Epithelial cell of proximal tubule (primary cell): ENCODE data around the gene KCTD10. TPM values are rescaled to one million over a fixed set of nuclear protein-coding genes. Genes with fewer than 3 reads are reported as not detected.

Experiments
- DNase-seq: peaks from one replicate; pipeline ENCODE4 v3.0.0-alpha.2; 2011; ENCODE audit warnings: low read depth
- H3K4me3 ChIP-seq: 2 replicates; pipeline ENCODE4 v1.5.1; 2011; ENCODE audit warnings: low read depth, mild to moderate bottlenecking, low read length
- CTCF ChIP-seq: conservative IDR thresholded peaks from 2 replicates; pipeline ENCODE4 v1.5.1; 2012; ENCODE audit warnings: low read depth, mild to moderate bottlenecking, low read length
- total RNA-seq: library from RNA; depleted of rRNA; stranded (reverse); fragments of >200 nt; gene quantifications from 2 replicates; pipeline ENCODE4 v1.2.3, GENCODE V29; 2015

Gene KCTD10
- total RNA-seq, 1 donor from 2014 or later = 43.8 TPM

DNA sequence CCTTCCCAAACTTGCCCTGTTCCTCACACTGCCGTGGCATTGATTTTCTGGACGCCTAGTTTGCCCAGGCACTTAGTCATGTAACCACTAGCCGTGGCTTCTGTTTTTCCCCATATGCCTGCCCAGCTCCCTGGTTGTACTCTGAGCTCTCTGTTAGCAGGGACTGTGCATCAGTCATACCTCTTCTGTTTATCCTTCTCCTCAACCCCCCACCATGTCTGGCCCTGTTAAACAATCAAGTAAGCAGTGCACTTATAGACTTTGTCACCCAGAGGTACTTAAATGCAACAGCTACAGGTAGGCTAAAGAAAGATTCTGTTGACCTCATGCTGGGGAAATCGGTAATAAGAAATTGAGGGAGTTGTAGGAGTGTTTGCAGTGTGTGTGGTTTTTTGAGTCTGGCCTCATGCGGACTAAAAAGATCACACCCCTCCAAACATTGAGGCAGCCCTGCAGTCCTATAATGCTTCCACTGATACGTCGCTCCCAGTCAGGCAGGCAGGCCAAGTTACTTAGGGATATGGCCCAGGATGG, 17.3 kb upstream of the KCTD10 start:
- no peak overlapping the region for H3K4me3 ChIP-seq
- no peak for TF ChIP-seq CTCF
- DNase-seq = no peak

DNA sequence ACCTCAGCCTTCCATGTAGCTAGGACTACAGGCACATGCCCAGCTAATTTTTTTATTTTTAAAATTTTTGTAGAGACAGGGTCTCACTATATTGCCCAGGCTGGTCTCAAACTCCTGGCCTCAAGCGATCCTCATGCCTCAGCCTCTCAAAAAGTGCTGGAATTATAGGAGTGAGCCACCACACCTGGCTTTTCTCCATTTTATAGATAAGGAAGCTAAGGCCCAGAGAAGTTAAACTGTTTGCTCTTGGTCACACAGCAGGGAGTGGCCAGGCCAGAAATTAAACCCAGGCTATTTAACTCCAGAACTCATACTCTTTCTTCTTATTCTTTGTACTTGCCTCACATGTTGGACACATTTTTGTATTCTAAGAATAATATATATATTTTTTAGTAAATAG, 16.8 kb upstream of the KCTD10 start:
- H3K4me3 ChIP-seq = no peak overlapping the region
- DNase-seq = no peak
- no peak for TF ChIP-seq CTCF

DNA sequence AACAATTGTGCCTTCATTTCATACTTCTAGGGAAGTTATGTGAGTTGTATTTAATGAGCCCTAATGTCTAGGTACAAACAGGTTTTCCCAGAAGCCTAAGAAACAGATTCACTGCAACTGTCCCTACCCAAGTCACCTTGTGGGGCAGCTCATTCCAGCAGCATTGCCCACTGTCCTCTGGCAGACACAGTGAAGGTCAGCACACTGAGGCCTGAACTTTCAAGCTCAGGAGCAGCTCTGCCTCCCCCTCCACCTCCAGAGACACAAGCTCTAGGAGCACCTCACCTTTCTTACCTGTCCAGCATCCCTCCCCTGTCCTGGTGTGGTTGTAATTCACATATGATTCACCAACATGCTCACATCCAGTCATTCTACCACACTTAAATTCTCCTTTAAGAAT, 16.0 kb upstream of the KCTD10 start:
- DNase-seq = no peak
- TF ChIP-seq CTCF = no peak
- no peak overlapping the region for H3K4me3 ChIP-seq

DNA sequence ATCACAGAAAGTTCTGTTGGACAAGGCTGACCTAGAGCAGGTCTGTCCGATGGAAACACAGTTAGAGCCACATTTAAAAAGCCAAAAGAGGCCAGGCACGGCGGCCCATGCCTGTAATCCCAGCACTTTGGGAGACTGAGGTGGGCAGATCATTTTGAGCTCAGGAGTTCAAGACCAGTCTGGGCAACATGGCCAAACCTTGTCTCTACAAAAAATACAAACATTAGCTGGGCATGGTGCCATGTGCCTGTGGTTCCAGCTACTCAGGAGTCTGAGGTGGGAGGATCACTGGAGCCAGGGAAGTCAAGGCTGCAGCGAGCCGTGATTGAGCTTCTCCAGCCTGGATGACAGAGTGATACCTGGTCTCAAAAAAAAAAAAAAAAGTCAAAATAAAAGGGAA, 15.3 kb upstream of the KCTD10 start:
- DNase-seq = no peak
- no peak overlapping the region for H3K4me3 ChIP-seq
- no peak for TF ChIP-seq CTCF

- H3K4me3 ChIP-seq = no peak overlapping the region
- TF ChIP-seq CTCF = no peak
- no peak for DNase-seq
These were observed 14.6 kb upstream of the KCTD10 start for GRCh38 chr12:109491671-109492070.

DNA sequence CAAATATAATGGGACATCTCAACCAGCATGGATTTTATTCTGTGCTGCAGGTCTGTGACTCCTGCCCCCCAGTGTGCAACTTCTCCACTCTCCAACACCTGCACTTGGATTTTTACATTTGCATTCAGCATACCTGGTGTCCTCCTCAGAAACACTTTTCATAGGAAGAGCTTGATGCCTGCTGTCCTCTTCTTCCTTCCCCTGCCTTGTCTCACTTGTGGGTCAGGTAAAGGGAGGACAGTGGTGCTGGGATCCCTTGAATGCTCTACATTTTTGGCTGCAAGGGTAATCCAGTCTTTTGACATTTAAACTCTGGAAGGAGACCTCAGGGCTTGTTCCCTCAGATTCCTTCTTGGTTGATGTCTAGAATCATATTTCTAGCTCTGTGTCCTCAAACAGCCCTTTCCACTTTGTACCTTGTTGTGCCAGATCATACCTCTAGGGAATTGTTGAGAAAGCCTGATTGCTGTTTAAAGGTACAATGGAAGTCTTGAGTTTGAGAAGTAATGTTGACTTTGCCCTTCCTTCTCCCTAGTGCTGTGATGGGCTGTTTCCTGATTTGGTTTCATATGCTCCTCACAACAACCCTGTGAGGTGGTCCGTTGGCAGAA, 13.0 kb upstream of the KCTD10 start:
- H3K4me3 ChIP-seq = no peak overlapping the region
- no peak for TF ChIP-seq CTCF
- DNase-seq = no peak
